ENCODE results near the gene DZIP1.

DNA sequence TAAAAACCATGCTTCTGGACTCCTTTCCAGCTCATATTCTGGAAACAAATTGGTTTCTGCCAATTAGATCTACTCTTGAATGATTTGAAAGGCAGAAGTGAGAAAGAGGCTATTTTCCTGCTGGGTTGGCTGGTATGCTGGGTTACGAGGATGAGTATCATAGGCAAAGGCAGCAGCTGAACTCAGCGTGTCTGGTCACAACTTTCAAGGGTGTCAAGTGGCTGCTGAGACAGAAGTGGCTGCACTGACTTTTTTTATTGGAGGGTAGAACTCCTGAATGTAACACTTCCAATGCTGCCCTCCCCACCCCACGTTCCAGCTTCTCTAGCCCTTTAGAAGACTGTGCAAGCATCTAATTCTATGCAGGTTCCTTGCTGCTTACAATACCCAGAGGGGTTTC is 8.3 kb upstream of the DZIP1 start:
- TF ChIP-seq, protein P1, sequence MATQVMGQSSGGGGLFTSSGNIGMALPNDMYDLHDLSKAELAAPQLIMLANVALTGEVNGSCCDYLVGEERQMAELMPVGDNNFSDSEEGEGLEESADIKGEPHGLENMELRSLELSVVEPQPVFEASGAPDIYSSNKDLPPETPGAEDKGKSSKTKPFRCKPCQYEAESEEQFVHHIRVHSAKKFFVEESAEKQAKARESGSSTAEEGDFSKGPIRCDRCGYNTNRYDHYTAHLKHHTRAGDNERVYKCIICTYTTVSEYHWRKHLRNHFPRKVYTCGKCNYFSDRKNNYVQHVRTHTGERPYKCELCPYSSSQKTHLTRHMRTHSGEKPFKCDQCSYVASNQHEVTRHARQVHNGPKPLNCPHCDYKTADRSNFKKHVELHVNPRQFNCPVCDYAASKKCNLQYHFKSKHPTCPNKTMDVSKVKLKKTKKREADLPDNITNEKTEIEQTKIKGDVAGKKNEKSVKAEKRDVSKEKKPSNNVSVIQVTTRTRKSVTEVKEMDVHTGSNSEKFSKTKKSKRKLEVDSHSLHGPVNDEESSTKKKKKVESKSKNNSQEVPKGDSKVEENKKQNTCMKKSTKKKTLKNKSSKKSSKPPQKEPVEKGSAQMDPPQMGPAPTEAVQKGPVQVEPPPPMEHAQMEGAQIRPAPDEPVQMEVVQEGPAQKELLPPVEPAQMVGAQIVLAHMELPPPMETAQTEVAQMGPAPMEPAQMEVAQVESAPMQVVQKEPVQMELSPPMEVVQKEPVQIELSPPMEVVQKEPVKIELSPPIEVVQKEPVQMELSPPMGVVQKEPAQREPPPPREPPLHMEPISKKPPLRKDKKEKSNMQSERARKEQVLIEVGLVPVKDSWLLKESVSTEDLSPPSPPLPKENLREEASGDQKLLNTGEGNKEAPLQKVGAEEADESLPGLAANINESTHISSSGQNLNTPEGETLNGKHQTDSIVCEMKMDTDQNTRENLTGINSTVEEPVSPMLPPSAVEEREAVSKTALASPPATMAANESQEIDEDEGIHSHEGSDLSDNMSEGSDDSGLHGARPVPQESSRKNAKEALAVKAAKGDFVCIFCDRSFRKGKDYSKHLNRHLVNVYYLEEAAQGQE (IDR thresholded peaks at IDR 0.05; ENCODE audit: insufficient read depth in 1 of 2, low read depth in 2 of 2, low read length in 2 of 2): no peak
- no peak for TF ChIP-seq SIN3A (IDR thresholded peaks at IDR 0.05; ENCODE audit: borderline replicate concordance, insufficient read depth, low read length)
- TF ChIP-seq POLR2AphosphoS5 (IDR thresholded peaks at IDR 0.05; ENCODE audit: low read depth, low read length): no peak

Data from PFSK-1 (cell line).